ENCODE data around the gene CACNA1I. TPM values are rescaled to one million over a fixed set of nuclear protein-coding genes. Genes with fewer than 3 reads are reported as not detected.

Gene CACNA1I
- total RNA-seq, 1 experiment from 2014 or later, result 0.02 TPM

- POLR2A ChIA-PET, result no interaction called here
- Mint-ChIP-seq H3K36me3 (ENCODE audit: insufficient read depth, unreplicated experiment) (peaks cover under 1% of the 10 kb centered on the region), H3K4me3 (ENCODE audit: unreplicated experiment) (no peak overlapping the region), H3K9me3 (ENCODE audit: unreplicated experiment) (peaks cover 8% of the 10 kb centered on the region), H3K27me3 (ENCODE audit: insufficient read depth, unreplicated experiment) (peaks cover 13% of the 10 kb centered on the region), H3K4me1 (ENCODE audit: insufficient read depth, unreplicated experiment) (no peaks in the 10 kb centered on the region), H3K27ac (ENCODE audit: low read depth, unreplicated experiment) (no peak overlapping the region)
- no peak for DNase-seq (ENCODE audit: unreplicated experiment)
- TF ChIP-seq, protein P1, sequence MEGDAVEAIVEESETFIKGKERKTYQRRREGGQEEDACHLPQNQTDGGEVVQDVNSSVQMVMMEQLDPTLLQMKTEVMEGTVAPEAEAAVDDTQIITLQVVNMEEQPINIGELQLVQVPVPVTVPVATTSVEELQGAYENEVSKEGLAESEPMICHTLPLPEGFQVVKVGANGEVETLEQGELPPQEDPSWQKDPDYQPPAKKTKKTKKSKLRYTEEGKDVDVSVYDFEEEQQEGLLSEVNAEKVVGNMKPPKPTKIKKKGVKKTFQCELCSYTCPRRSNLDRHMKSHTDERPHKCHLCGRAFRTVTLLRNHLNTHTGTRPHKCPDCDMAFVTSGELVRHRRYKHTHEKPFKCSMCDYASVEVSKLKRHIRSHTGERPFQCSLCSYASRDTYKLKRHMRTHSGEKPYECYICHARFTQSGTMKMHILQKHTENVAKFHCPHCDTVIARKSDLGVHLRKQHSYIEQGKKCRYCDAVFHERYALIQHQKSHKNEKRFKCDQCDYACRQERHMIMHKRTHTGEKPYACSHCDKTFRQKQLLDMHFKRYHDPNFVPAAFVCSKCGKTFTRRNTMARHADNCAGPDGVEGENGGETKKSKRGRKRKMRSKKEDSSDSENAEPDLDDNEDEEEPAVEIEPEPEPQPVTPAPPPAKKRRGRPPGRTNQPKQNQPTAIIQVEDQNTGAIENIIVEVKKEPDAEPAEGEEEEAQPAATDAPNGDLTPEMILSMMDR (IDR thresholded peaks at IDR 0.05; ENCODE audit: unreplicated experiment), result no peak
- CTCF ChIA-PET, result interaction anchor here (0.6 kb wide), 1 partner anchor 189 kb away, joined by 3 read pairs; no protein-coding TSS in a partner anchor
- intact Hi-C loops (cut with micrococcal nuclease), result no loop called here
- BruUV-seq (replicated peaks), result no TSS peak
Observed at GRCh38 chr22:39665229-39665628, 94.7 kb downstream of the CACNA1I start.

GRCh38 chr22:39665661-39666431, 95.3 kb downstream of the CACNA1I start:
- intact Hi-C loops (cut with micrococcal nuclease), result no loop called here
- no peak for DNase-seq (ENCODE audit: unreplicated experiment)
- no peak overlapping the region for H3K4me3 Mint-ChIP-seq (ENCODE audit: unreplicated experiment)
- TF ChIP-seq, protein P1 (IDR thresholded peaks at IDR 0.05; ENCODE audit: unreplicated experiment), result no peak
- H3K27ac Mint-ChIP-seq (ENCODE audit: low read depth, unreplicated experiment), result no peak overlapping the region
- no TSS peak for BruUV-seq (replicated peaks)
- POLR2A ChIA-PET, result no interaction called here
- peaks cover 12% of the 10 kb centered on the region for H3K9me3 Mint-ChIP-seq (ENCODE audit: unreplicated experiment)
- peaks cover 4% of the 10 kb centered on the region for H3K36me3 Mint-ChIP-seq (ENCODE audit: insufficient read depth, unreplicated experiment)
- CTCF ChIA-PET, result no interaction called here
- H3K27me3 Mint-ChIP-seq (ENCODE audit: insufficient read depth, unreplicated experiment), result peaks cover 13% of the 10 kb centered on the region
- H3K4me1 Mint-ChIP-seq (ENCODE audit: insufficient read depth, unreplicated experiment), result no peaks in the 10 kb centered on the region

GRCh38 chr22:39666495-39666894, 95.9 kb downstream of the CACNA1I start:
- Mint-ChIP-seq H3K27ac (ENCODE audit: low read depth, unreplicated experiment) (no peak overlapping the region), H3K4me3 (ENCODE audit: unreplicated experiment) (no peak overlapping the region), H3K9me3 (ENCODE audit: unreplicated experiment) (peaks cover 18% of the 10 kb centered on the region), H3K36me3 (ENCODE audit: insufficient read depth, unreplicated experiment) (peaks cover 4% of the 10 kb centered on the region), H3K27me3 (ENCODE audit: insufficient read depth, unreplicated experiment) (peaks cover 13% of the 10 kb centered on the region), H3K4me1 (ENCODE audit: insufficient read depth, unreplicated experiment) (no peaks in the 10 kb centered on the region)
- BruUV-seq (replicated peaks), result no TSS peak
- ChIA-PET POLR2A (no interaction called here), CTCF (no interaction called here)
- intact Hi-C loops (cut with micrococcal nuclease), result no loop called here
- TF ChIP-seq, protein P1 (IDR thresholded peaks at IDR 0.05; ENCODE audit: unreplicated experiment), result no peak
- no peak for DNase-seq (ENCODE audit: unreplicated experiment)

DNA sequence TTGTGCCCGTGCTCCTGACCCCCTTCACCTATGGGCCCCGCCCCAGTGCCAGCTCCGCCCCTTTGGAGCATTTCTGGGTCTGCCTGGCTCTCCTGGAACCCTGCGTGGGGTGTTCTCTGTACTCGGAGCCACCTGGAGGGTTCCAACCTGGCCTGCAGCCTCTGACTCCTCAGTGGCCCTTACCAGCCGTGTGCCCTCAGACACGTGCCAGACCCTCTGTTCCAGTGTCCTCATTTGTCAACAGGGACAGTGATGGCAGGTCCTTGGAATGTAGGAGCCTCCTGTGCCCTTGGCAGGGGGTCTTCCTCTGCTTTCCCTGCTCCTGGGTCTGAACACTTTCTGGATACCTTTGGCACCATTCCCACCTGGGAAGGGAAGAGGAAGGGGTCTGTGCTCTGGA, 96.4 kb downstream of the CACNA1I start:
- DNase-seq (ENCODE audit: unreplicated experiment), result no peak
- Mint-ChIP-seq H3K27ac (ENCODE audit: low read depth, unreplicated experiment) (no peak overlapping the region), H3K36me3 (ENCODE audit: insufficient read depth, unreplicated experiment) (peaks cover 4% of the 10 kb centered on the region), H3K9me3 (ENCODE audit: unreplicated experiment) (peaks cover 23% of the 10 kb centered on the region), H3K4me1 (ENCODE audit: insufficient read depth, unreplicated experiment) (no peaks in the 10 kb centered on the region), H3K27me3 (ENCODE audit: insufficient read depth, unreplicated experiment) (peaks cover 13% of the 10 kb centered on the region), H3K4me3 (ENCODE audit: unreplicated experiment) (no peak overlapping the region)
- intact Hi-C loops (cut with micrococcal nuclease), result no loop called here
- POLR2A ChIA-PET, result no interaction called here
- CTCF ChIA-PET, result no interaction called here
- TF ChIP-seq, protein P1 (IDR thresholded peaks at IDR 0.05; ENCODE audit: unreplicated experiment), result no peak
- no TSS peak for BruUV-seq (replicated peaks)

Measured in MCF 10A (cell line).